ENCODE results near the gene THRB. TPM values are rescaled to one million over a fixed set of nuclear protein-coding genes. Genes with fewer than 3 reads are reported as not detected.

Gene THRB
- total and polyA plus RNA-seq, 9 of the 15 experiments (the other 6 are each of a cell fraction or from before 2014, with no cell fraction given), result 1.7 to 14.9 (median 6.9) TPM

DNA sequence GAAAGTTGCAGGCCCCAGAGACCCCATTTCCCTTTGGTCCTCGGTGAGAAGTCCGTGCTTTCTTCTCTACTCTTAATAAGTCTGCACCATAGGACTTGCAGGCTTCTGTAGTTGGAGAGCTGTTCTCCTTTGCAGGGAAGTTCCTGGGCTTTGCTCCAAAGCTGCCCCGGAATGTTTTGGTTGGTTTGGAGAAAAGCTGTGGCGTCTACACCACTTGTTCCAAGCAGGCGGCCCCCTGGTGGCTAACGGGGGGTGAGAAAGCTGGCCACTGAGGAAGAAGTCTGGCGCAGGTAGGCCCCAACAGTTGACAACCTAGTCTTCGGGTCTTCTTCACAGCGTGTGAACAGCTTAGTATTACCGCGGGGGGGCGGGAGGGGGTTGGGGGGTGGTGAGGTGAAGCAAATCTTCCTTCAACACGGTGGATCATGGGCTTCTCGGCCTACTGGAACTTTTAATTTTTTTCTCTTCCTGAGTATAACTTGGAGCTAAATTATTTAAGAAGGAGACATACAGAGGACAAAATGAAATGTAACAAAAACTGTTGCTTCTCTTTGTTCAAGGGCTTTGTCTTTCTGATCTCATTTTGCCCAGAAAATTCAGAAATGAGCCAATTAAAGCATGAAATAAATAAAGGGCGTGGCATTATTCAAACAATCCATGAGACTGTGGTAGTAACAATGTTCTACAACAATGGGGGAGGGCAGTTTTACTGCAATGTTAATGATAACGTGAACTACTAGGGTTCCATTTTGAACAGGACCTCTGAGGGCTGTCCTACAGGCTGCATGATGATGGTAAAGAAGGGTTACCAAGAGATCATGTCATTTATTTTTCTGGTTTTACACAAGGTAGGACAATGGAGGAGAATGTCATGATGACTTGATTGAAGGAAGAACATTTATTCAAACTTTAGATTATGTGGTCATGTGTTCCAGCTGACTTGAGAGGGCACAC, 2.2 kb upstream of the THRB start (continued):
- TF ChIP-seq OTX1 (CRISPR knock-in tag; IDR thresholded peaks at IDR 0.05) (no peak), KHSRP (IDR thresholded peaks at IDR 0.05) (no peak), ZNF431 (CRISPR knock-in tag; IDR thresholded peaks at IDR 0.05) (no peak), ATF7 (IDR thresholded peaks at IDR 0.05) (0 out of 2 replicates have a peak, but pooled peaks have one; percentile 19), SNIP1 (IDR thresholded peaks at IDR 0.05; ENCODE audit: low read depth) (no peak), ZNF830 (CRISPR knock-in tag; IDR thresholded peaks at IDR 0.05) (no peak), ELF1 (tag; IDR thresholded peaks at IDR 0.05) (peak; percentile 38; the same call in 1 of the 2 replicates), KDM1A (IDR thresholded peaks at IDR 0.05) (no peak), L3MBTL2 (IDR thresholded peaks at IDR 0.05) (peak; percentile 41; the same call in 1 of the 2 replicates)
- TF ChIP-seq, protein P1, sequence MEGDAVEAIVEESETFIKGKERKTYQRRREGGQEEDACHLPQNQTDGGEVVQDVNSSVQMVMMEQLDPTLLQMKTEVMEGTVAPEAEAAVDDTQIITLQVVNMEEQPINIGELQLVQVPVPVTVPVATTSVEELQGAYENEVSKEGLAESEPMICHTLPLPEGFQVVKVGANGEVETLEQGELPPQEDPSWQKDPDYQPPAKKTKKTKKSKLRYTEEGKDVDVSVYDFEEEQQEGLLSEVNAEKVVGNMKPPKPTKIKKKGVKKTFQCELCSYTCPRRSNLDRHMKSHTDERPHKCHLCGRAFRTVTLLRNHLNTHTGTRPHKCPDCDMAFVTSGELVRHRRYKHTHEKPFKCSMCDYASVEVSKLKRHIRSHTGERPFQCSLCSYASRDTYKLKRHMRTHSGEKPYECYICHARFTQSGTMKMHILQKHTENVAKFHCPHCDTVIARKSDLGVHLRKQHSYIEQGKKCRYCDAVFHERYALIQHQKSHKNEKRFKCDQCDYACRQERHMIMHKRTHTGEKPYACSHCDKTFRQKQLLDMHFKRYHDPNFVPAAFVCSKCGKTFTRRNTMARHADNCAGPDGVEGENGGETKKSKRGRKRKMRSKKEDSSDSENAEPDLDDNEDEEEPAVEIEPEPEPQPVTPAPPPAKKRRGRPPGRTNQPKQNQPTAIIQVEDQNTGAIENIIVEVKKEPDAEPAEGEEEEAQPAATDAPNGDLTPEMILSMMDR (IDR thresholded peaks at IDR 0.05 in 2 of 3, conservative IDR thresholded peaks at IDR 0.05 in 1 of 3; ENCODE audit: insufficient read depth in 2 of 3, low read depth in 1 of 3, low read length in 3 of 3), result peak; percentile 78 to 84 (median 79)
- TF ChIP-seq, protein P2, sequence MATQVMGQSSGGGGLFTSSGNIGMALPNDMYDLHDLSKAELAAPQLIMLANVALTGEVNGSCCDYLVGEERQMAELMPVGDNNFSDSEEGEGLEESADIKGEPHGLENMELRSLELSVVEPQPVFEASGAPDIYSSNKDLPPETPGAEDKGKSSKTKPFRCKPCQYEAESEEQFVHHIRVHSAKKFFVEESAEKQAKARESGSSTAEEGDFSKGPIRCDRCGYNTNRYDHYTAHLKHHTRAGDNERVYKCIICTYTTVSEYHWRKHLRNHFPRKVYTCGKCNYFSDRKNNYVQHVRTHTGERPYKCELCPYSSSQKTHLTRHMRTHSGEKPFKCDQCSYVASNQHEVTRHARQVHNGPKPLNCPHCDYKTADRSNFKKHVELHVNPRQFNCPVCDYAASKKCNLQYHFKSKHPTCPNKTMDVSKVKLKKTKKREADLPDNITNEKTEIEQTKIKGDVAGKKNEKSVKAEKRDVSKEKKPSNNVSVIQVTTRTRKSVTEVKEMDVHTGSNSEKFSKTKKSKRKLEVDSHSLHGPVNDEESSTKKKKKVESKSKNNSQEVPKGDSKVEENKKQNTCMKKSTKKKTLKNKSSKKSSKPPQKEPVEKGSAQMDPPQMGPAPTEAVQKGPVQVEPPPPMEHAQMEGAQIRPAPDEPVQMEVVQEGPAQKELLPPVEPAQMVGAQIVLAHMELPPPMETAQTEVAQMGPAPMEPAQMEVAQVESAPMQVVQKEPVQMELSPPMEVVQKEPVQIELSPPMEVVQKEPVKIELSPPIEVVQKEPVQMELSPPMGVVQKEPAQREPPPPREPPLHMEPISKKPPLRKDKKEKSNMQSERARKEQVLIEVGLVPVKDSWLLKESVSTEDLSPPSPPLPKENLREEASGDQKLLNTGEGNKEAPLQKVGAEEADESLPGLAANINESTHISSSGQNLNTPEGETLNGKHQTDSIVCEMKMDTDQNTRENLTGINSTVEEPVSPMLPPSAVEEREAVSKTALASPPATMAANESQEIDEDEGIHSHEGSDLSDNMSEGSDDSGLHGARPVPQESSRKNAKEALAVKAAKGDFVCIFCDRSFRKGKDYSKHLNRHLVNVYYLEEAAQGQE (IDR thresholded peaks at IDR 0.05; ENCODE audit: borderline replicate concordance), result peak; percentile 61; the same call in 1 of the 2 replicates
- TF ChIP-seq, protein P2 (CRISPR knock-in tag; IDR thresholded peaks at IDR 0.05; ENCODE audit: low read depth), result no peak
- TF ChIP-seq, protein P3, sequence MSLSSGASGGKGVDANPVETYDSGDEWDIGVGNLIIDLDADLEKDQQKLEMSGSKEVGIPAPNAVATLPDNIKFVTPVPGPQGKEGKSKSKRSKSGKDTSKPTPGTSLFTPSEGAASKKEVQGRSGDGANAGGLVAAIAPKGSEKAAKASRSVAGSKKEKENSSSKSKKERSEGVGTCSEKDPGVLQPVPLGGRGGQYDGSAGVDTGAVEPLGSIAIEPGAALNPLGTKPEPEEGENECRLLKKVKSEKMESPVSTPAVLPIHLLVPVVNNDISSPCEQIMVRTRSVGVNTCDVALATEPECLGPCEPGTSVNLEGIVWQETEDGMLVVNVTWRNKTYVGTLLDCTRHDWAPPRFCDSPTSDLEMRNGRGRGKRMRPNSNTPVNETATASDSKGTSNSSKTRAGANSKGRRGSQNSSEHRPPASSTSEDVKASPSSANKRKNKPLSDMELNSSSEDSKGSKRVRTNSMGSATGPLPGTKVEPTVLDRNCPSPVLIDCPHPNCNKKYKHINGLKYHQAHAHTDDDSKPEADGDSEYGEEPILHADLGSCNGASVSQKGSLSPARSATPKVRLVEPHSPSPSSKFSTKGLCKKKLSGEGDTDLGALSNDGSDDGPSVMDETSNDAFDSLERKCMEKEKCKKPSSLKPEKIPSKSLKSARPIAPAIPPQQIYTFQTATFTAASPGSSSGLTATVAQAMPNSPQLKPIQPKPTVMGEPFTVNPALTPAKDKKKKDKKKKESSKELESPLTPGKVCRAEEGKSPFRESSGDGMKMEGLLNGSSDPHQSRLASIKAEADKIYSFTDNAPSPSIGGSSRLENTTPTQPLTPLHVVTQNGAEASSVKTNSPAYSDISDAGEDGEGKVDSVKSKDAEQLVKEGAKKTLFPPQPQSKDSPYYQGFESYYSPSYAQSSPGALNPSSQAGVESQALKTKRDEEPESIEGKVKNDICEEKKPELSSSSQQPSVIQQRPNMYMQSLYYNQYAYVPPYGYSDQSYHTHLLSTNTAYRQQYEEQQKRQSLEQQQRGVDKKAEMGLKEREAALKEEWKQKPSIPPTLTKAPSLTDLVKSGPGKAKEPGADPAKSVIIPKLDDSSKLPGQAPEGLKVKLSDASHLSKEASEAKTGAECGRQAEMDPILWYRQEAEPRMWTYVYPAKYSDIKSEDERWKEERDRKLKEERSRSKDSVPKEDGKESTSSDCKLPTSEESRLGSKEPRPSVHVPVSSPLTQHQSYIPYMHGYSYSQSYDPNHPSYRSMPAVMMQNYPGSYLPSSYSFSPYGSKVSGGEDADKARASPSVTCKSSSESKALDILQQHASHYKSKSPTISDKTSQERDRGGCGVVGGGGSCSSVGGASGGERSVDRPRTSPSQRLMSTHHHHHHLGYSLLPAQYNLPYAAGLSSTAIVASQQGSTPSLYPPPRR (CRISPR knock-in tag; IDR thresholded peaks at IDR 0.05; ENCODE audit: borderline replicate concordance), result no peak

Measured in K562 (cell line).